GM18907 (cell line): ENCODE results near the gene PET100.

ENCODE experiments used
- ATAC-seq: cut with Tn5 transposase; IDR thresholded peaks from one replicate; pipeline ENCODE4 v1.9.1; 2021; ENCODE audit warnings: mild to moderate bottlenecking, moderate library complexity; ENCODE audit not compliant: unreplicated experiment

The PET100 gene

DNA sequence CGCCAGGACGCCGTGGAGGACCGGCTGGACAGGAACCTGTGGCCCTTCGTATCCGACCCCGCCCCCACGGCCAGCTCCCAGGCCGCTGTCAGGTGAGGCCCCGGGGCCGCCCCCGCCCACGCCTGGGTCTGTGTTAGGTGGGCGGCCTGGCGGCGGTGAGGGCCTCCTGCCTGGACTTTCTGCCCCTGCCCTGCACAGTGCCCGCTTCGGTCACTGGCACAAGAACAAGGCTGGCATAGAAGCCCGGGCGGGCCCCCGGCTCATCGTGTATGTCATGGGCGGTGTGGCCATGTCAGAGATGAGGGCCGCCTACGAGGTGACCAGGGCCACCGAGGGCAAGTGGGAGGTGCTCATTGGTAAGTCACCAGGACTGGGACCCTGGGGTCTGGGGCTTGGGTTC is 17.6 kb downstream of the PET100 start:
- ATAC-seq, result no peak

DNA sequence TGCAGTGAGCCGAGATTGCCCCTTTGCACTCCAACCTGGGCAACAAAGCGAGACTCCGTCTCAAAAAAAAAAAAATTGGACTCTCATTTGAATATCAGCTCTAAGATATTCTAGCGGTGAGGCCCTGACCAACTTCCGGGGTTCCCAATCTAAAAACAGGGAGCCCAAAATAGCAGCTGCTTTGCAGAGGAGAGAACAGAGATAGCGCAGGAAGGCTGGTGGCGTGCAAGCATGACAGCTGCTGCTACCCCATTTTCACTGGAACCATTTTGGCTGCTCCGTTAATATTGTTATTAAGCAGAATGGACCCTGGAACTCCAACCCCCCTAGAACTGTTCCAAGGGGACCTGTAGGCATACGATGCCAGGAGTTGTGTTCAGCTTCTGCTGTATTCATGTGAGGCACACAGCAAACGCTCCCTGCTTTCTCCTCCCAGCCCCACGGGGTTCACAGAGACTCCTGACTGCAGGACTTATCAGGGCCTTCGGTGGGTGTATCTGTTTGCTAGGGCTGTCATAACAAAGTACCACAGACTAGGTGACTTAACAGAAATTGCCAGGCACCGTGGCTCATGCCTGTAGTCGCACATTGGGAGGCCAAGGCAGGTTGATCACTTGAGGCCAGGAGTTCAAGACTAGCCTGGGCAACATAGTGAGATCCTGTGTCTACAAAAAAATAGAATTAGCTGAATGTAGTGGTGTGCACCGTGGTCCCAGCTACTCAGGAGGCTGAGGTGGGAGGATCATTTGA is 18.8 kb downstream of the PET100 start:
- no peak for ATAC-seq

DNA sequence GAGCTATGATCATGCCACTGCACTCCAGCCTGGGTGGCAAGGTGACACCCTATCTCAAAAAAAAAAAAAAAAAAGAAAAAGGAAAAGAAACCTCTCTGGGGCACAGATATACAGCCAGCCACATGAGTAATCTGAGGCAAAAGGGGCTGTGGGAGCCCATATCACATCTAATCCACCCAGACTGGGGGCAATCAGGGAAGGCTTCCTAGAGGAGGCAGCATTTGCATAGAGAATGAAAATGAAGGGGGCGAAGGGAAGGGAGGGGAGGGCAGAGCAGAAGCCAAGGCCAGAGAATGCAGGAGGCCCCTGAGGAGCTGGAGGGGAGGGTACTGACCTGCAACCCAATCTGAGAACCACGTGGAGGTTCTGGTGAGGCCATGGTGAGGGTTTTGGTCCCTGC is 20.6 kb downstream of the PET100 start:
- ATAC-seq, result no peak

DNA sequence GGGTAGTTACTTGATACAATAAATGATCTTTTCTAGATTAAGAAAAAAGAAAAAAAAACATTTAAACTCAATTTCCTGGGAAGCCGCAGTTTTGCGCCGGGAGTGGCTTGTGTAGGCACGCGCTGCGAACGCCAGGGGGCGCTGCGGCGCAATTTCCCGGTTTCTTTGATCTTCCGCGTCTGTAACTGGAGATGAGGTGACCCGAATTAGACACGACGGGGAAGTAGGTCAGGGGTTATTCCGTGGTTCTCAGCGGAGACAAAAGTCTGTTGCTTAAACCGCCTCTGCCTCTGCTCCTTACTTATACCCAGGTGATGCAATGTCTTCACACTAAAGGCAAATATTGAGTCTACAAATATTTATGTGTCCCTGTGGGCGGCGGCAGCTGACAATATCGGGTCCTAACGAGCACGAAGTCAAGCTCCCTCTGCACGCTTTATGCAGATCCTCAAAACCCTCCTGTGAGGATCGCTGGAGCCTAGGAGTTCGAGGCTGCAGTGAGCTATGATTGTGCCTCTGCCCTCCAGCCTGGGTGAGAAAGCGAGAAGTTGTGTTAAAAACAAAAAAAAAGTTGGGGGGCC is 22.6 kb downstream of the PET100 start:
- ATAC-seq, result no peak

DNA sequence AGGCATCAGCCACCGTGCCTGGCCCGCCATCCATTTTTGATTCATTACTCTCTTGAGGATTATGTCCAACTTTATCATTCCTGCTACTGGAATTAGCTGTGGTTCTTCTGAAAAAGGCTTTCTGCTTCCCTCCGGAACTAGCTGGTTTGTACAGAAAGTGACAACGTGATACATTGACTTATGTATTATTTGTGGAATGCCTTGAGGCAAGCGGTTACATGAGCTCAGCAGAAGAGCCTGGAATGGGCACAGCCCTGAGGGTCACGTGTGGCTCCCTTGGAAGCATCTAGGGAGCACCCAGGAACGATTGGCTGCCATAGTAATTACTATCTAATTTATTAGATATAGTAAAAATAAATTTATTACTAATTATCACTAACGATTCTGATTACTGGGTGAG is 24.8 kb downstream of the PET100 start:
- no peak for ATAC-seq

DNA sequence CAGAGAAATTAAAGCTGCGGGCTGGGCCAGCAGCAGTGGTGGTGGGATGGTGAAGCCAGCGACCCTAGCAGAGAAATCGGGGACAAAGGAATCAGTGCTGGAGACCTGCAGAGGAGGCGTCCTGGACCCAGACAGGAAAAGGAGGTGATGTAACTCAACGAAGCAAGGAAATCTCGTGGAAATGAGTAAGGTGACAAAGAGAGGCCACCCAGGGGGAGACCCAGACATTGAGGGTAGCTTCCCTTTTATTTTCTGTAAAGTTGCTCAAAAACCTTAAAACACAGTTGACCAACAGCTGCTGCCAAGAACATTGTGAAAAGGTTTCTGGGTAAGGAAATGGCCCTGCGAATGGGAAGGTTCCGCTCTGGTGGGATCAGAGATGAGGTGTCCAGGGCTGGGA is 26.0 kb downstream of the PET100 start:
- ATAC-seq, result no peak

DNA sequence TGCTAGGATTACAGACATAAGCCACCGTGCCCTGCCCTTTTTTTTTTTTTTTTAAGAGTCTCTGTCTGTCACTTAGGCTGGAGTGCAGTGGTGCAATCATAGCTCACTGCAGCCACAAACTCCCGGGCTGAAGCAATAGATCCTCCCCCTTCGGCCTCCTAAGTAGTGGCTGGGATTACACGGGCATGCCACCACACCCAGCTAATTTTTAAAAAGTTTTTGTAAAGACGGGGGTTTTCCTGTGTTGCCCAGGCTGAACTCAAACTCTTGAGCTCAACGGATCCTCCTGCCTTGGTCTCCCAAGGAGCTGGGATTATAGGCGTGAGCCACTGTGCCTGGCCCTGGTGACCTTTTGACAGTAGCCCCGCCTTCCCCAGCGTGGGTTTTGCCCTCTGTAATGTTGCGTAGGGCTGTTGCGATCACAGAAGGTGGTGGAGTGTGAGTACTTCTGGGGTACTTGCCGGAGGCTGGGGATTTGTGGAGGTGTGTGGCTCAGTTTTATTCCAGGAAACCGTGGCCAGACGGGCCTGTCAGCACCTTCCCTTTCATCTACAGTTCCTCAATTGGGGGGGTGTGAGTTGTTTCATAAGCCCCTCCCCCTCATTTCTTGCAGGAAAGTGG is 27.6 kb downstream of the PET100 start:
- no peak for ATAC-seq

DNA sequence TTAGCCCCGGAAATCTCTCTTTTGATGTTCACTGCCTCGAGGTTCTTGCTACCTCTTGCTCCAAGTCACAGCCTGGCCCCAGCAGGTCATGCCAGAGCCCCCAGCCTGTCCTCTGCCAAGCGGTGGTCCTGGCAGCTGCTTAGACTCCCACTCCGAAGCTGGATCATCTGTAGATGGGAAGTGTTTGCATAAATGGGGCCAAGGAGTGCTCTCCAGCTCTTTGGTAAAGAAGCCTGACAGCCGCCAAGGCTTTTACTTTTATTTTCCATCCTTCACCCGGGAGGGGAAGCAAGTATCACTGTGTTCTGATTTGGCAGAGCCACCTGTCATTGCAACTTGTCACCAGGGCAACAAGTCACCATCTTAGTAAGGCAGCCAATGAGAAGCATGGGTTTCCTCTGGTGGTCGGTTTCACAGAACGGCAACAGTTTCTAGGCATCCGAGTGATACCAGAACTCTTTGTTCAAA is 28.7 kb downstream of the PET100 start:
- ATAC-seq, result peak; percentile 65

DNA sequence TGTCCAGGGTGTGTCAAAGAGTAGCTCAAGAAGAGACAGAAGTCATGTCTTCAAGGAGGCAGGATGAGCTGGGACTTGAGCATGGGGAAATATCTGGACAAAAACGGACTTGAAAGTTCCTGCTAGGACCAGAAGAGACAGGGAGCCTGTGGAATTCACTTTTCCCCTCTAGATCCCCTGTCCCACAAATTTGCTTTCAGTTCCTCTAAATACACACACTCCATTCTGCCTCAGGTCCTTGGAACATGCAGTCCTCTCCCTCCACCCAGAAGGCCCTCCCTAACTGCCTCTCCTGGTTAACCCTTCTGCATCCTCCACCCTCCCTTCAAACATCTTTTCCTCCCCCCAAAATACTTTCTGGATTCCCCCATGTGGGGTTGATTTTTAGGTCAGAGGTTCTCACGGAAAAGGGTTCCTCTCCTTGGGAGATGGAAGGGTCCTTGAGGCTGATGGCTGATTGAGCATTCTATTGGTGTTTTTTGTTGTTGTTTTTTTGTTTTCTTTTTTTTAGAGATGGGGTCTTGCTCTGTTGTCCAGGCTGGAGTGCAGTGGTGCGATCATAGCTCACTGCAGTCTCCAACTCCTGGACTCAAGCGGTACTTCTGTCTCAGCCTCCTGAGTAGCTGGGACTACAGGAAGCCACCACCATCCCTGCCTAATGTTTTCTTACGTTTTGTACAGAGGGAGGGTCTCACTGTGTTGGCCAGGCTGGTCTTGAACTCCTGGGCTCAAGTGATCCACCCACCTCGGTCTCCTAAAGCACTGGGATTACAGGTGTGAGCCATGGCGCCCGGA is 32.3 kb downstream of the PET100 start:
- ATAC-seq, result no peak

DNA sequence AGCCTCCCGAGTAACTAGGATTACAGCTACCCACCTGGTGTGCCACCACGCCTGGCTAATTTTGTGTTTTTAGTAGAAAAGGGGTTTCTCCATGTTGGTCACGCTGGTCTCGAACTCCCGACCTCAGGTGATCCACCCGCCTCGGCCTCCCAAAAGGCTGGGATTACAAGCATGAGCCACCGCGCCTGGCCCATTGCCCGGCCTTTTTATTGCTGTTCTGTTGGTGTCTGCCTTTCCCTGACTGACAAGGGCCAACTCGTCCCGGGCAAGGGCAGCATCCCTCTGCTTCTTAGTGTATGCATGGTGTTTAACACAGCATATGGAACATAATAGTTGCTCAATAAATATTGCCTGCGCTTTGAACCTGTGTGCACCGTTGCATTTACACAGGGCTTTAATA is 33.1 kb downstream of the PET100 start:
- ATAC-seq, result no peak

DNA sequence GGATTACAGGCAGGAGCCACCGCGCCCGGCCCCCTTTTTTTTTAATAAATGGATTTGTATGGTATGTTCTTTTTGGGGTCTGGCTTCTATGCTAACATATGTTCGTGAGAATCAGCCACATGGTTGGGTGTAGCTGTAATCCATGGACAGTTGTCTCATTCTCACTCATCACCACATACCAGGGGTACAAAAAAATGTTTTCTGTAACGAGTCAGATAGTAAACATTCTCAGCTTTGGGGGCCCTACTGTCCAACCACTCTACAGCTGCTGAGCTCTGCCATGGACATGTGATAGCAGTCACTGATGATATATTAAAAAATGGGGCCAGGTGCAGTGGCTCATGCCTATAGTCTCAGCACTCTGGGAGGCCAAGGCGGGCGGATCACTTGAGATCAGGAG is 34.1 kb downstream of the PET100 start:
- no peak for ATAC-seq

DNA sequence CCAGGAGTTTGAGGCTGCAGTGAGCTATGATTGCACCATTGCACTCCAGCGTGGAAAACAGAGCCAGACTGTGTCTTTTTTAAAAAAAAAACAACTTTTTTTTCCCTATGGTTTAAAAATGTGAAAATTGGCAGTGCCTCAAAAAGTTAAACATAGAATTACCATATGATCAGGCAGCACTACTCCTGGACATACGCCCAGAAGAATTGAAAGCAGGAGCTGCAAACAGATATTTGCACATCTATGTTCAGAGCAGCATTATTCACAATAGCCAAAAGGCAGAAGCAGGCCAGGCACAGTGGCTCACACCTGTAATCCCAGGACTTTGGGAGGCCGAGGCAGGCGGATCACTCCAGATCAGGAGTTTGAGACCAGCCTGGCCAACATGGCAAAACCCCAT is 35.5 kb downstream of the PET100 start:
- ATAC-seq, result no peak

DNA sequence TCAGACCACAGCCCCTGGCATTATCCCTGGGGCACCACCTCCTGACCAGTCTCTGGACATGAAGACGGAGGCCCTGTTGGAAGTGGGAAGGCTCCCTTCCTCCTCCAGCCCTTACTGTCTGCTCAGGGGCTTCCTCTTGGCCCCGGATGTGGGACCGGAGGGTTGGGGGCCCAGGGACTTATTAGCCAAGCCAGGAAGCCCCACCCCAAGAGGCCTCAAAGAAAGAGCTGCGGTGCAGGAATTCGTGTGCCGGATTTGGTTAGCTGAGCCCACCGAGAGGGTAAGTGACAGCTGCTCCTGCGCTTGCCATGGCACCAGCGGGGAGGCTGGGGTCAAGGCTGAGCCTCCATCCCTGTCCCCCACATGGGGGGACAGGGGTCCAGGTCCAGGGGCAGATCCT is 39.2 kb downstream of the PET100 start, which contains the start of gene RETN:
RETN (plus strand) TSS at position 208 of the 400 bp plus-strand sequence. CDS start 278 bp downstream, outside the sequence.
- ATAC-seq, result no peak

DNA sequence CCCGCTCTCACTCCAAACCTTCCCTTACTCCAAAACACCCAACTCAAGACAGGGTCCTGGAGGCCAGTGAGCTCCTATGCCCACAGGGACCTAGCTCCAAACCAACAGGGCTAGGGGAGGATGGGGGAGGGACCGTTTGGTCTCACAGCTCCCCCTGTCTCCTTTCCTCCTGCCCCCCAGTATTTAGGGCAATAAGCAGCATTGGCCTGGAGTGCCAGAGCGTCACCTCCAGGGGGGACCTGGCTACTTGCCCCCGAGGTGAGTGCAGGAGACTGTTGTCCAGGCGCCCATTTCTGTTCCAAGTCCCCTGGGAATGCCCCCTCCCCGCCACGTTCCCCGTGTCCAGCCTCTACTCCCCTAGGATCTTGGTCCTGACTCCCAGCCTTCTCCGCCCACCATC is 40.0 kb downstream of the PET100 start:
- ATAC-seq, result no peak

DNA sequence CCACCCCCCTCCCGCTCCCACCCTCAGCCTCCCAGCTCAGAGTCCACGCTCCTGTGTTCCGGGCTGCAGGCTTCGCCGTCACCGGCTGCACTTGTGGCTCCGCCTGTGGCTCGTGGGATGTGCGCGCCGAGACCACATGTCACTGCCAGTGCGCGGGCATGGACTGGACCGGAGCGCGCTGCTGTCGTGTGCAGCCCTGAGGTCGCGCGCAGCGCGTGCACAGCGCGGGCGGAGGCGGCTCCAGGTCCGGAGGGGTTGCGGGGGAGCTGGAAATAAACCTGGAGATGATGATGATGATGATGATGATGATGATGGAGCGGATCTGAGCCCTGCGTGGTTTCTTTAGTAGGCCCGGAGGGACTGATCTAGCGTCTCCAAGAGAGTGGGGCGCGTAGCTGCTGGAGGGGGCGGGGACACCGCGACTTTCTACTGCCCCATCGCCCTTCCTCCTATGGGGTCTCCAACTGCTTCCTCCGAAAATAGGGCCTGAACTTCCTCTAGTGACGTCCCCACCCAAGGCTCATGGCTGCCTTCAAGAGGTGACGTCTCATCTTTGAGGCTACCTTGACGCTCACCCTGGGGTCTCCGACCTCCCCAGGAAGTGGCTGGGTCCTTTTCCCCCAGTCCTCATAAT is 40.7 kb downstream of the PET100 start:
- no peak for ATAC-seq

DNA sequence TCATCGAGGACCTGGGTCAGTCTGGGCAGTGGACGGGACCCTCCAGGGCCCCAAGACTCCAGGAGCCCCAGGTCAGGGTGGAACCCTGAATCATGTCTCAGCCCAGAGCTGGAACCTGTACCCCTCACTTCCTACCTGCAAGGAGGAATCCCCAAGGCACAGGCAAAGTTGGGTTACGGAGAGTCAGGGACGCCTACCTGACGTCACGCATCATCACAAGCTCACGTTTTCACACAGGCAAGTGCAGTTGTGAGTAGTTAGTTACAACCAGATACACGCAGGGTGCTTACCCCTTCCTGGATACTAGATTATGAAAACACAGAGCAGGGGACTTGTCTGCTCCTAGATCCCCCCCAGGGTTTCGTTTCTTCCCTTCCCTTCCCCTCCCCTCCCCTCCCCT is 41.2 kb downstream of the PET100 start:
- no peak for ATAC-seq

DNA sequence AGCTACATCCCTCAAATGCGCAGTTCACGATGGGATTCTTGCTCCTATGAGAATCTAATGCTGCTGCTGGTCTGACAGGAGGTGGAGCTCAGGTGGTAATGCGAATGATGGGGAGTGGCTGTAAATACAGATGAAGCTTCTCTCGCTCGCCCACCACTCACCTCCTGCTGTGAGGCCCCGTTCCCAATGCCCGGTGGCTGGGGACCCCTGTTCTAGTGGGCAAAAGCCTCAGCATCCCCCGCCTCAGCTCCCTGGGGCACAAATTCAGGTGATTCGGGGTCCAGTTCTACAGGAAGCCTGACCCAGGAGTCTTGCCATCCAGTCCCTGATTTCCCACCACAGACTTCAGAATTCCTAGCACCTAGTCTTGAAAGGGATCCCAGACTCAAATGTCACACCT is 42.9 kb downstream of the PET100 start:
- no peak for ATAC-seq

DNA sequence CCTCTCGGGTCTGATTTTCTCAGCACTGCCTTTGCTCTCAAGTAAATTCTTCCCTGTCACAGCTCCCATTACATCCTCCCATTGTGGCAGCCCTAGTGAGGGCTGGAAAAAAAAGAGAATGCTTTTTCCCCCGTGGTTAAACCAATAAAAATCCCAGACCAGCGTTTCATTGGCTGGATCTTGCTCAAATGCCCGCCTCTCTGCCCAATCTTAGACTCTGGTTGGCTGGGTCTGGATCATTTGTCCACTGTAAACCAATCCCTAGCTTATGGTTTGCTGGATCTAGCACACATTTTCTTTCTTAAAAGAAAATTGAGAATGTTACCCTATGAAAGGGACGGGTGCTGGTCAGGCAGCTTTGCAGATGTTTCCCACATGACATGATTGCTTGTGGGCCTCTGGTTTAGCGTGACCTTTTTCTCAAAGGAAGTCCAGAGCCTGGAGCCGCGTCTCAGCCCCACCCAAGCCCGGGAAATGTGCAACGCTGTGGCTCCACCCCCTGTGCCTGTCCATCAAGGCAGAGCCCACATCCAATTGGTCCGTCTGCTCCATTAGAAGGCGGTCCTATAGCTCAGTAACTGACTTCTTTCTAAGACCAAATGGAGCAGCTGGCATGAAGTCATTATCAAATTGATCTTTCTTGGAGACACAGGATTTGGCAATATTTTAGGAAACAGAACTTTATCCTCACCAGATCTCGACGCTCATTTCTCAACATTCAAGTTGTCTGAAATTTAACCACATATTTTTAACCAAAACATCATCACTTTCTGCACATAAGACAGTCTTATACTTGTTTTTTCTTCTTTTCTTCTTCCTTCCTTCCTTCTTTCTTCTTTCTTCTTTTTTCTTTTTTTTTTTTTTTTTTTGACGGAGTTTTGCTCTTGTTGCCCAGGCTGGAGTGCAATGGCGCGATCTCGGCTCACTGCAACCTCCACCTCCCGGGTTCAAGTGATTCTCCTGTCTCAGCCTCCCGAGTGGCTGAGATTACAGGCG is 44.7 kb downstream of the PET100 start:
- ATAC-seq, result no peak

DNA sequence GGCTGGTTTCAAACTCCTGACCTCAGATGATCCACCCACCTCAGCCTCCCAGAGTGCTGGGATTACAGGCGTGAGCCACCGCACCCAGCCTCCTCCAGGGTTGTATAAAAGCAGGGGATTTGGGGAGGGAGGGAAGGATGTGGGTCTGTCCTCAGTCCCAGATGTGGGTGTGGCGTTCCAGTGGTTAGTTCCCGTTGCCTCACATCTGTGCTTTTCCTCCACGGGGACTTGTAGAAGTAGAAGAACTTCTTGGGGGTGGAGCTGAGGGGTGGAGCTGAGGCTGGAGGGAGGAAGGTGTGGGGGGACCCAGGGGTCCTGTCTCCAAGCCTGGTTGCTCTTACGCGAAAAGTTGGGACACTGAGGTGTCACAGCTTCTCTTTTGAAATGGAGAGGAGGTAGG is 46.8 kb downstream of the PET100 start:
- no peak for ATAC-seq

DNA sequence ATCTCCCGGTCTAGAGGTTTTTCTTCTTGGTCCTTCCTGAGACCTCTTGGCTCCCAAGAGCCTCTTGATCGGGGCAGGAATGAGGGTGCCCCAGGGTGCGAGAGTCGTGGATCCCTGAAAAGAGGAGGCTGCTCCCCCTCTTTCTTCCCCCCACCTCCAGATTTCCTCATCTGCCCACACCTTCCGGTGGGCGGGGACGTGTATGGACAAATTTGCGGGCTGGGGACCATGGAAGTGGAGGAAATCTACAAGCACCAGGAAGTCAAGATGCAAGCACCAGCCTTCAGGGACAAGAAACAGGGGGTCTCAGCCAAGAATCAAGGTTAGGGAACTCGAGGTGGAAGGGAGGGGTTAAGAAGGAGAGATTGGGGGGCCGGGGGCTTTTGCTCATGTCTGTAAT is 47.3 kb downstream of the PET100 start, which contains the start of gene MCEMP1:
MCEMP1 (plus strand) TSS at position 237 of the 400 bp plus-strand sequence; CDS start at position 268, 31 bp downstream.
- ATAC-seq, result no peak
